Activated naive CD8-positive, alpha-beta T cell (primary cell): Measurements from ENCODE around the gene GPC4.

Experiments used
- H3K27ac Mint-ChIP-seq: one replicate; pipeline ENCODE4 v1.8.0; 2021; ENCODE audit warnings: mixed read lengths
- H3K27me3 Mint-ChIP-seq: one replicate; pipeline ENCODE4 v1.8.0; 2021; ENCODE audit warnings: mixed read lengths
- H3K36me3 Mint-ChIP-seq: one replicate; pipeline ENCODE4 v1.8.0; 2021; ENCODE audit warnings: mixed read lengths
- H3K4me1 Mint-ChIP-seq: one replicate; pipeline ENCODE4 v1.8.0; 2021; ENCODE audit warnings: low read depth, mixed read lengths
- H3K4me3 Mint-ChIP-seq: one replicate; pipeline ENCODE4 v1.8.0; 2021; ENCODE audit warnings: mild to moderate bottlenecking, mixed read lengths
- H3K9me3 Mint-ChIP-seq: one replicate; pipeline ENCODE4 v1.8.0; 2021; ENCODE audit warnings: low read depth, mixed read lengths

GPC4 gene

DNA sequence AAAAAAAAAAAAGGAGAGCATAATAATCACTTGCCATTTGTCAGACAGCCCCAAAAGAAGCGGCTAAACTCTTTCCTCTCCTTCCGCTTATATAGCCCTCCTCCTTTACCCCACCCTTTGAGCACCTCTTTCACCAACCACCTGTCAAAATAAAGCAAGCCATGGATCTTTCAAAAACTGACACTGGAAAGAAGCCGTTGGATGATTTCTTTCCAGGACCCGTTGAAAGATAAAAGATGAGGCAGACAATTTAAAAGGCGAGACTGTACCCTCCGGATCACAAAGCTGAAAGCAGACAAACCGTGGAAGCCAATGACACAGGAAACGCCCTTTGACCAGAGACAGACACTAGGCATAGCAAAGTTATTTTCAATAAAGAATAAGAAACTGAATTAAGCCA, 22.6 kb downstream of the GPC4 start:
- H3K4me1 Mint-ChIP-seq, result no peaks in the 10 kb centered on the region

DNA sequence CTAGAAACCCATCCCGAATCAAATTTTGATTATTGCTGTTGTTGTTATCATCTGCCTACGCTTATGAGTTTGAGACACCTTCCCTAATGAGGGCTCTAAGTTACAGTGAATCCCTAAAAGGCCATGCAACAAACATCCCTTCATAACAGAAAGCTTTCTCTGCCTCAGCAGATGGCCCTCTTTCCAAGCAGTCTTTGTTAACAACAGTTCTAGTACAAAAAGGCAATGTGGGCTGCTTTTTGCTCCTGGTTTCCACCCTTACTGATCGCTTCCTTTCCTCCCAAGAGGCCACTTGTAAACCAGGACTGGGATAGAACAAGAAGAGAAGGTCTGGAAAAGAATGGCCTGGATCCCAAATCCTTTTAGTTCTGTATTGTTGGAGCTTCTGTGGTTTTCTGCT, 24.2 kb downstream of the GPC4 start:
- Mint-ChIP-seq H3K27me3 (no peaks in the 10 kb centered on the region), H3K9me3 (no peaks in the 10 kb centered on the region), H3K36me3 (no peaks in the 10 kb centered on the region), H3K27ac (no peak overlapping the region), H3K4me3 (no peak overlapping the region), H3K4me1 (no peaks in the 10 kb centered on the region)

More for the DNA sequence above, 22.6 kb downstream of the GPC4 start:
- Mint-ChIP-seq H3K9me3 (no peaks in the 10 kb centered on the region), H3K27me3 (no peaks in the 10 kb centered on the region), H3K4me3 (no peak overlapping the region), H3K36me3 (no peaks in the 10 kb centered on the region), H3K27ac (no peak overlapping the region)

DNA sequence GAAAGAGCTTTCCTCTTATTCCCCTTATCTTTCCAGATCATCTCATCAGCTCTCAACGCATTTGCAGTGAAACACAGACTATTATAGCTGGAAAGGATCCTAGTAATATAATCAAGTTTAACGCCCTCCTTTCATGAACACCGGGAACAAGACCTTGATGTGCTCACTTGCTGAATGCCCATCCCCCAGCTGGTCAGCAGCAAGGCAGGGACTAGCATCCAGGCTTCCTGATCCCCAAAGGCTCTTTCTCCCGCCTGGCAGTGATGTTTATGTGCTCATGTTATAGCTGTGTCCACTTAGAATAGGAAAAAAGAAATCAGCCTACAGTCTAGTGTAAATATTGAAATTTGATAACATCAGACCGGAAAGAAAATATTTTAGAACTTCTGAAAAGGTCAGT, 24.6 kb downstream of the GPC4 start:
- H3K27me3 Mint-ChIP-seq, result no peaks in the 10 kb centered on the region
- H3K36me3 Mint-ChIP-seq, result no peaks in the 10 kb centered on the region
- H3K9me3 Mint-ChIP-seq, result no peaks in the 10 kb centered on the region
- H3K27ac Mint-ChIP-seq, result no peak overlapping the region
- H3K4me1 Mint-ChIP-seq, result no peaks in the 10 kb centered on the region
- no peak overlapping the region for H3K4me3 Mint-ChIP-seq

DNA sequence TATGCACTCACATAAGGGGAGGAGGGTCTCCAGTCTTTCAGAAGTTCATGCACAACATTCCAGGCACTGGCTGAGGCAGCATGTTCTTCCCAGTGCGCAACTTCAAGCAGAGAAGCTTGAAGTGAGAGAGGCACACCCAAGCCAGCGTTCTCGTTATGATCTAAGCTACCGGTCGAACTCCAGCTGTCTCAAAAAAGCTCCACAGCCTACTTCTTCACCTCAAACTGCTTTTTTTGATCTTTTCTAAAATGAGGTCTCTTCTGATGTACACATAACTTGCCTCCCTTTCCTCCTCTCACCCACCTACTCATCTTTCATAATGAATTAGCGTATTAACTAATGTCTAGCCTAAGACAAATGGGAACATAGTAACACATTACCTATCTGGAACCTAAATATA, 25.3 kb downstream of the GPC4 start:
- no peaks in the 10 kb centered on the region for H3K27me3 Mint-ChIP-seq

DNA sequence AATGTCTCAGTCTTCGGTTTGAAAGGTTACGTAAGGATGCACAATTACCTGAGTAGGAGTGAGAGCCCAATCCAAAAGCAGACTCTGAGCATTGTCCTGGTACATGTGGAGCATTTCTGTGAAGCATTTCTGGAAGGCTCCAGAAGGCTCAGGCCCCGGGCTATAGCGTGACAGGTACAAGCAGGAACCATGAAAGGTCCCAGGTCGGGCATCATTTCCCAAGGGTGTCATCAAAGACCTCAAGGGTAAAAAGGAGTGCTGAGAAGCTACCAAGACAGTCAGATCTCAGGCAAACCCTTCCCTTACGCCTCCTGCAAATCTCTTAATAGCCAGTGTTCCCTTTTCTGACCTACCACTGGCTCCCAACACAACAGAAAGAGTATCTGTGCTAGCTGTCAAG, 30.8 kb downstream of the GPC4 start:
- Mint-ChIP-seq H3K4me3 (no peak overlapping the region), H3K27me3 (no peaks in the 10 kb centered on the region), H3K9me3 (no peaks in the 10 kb centered on the region), H3K36me3 (no peaks in the 10 kb centered on the region), H3K27ac (no peak overlapping the region), H3K4me1 (no peaks in the 10 kb centered on the region)

More for the DNA sequence above, 25.3 kb downstream of the GPC4 start:
- no peak overlapping the region for H3K27ac Mint-ChIP-seq
- no peaks in the 10 kb centered on the region for H3K4me1 Mint-ChIP-seq
- H3K4me3 Mint-ChIP-seq, result no peak overlapping the region
- H3K9me3 Mint-ChIP-seq, result no peaks in the 10 kb centered on the region
- no peaks in the 10 kb centered on the region for H3K36me3 Mint-ChIP-seq

DNA sequence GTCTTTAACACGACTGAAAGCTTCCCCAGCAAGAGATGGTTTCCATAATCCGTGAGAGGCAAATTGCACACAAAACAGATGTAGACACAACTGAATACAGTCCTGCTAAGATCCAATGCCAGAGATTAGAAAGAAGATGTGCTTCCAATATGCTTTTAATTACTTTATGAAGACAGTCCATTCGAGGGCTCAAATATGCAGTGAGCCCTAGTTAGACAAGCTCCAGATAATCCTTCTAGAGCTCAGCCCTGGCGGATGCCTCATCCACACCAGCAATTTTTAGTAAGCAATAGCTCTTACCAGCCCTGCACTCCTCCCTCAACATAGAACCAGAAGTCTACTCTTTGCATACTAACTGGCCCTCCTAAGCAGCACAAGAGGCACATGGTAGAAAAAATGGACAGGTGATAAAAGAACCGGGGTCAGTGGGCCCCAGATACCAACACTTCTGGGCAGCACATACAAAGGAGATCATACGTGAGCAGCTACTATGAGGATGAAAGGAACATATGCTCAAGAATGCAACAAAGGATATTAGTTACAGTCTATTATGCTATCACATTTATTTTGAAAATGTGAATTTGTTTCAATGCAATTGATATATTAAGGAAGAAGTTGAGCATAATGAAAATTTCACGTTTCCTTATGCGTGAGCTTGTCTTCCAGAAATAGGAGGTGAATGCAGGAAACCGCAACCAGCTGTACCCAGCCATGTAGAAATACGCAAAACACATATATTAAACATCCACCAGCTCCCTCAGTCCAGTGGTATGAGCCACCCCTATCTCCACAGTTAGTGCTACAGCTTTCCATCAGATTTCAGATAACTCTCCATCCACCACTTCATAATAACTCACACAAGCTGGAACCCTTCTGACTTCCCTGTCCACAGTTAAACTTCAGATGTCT, 34.3 kb downstream of the GPC4 start:
- Mint-ChIP-seq H3K9me3 (no peaks in the 10 kb centered on the region), H3K4me1 (no peaks in the 10 kb centered on the region), H3K36me3 (no peaks in the 10 kb centered on the region), H3K27ac (no peak overlapping the region), H3K4me3 (no peak overlapping the region), H3K27me3 (no peaks in the 10 kb centered on the region)

DNA sequence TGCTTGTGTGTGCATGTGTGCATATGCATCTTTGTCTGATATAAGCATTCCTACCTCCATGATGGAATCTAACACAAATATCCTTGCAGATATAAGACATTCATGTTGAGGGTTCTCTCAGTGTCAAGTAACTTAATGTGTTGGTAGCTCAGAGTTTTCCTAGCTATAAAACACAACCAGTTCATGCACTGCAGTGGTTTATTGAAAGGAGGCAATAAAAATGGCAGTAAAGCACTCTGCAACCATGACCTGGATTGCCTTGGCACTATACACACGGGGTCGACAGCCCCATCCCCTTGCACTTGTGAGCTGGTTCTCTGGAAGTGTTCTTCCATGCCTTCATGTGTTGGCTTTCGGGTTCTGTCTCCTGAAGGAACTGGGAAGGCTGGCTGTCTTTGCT, 38.9 kb downstream of the GPC4 start:
- Mint-ChIP-seq H3K27me3 (no peaks in the 10 kb centered on the region), H3K9me3 (no peaks in the 10 kb centered on the region), H3K4me3 (no peak overlapping the region), H3K4me1 (no peaks in the 10 kb centered on the region), H3K27ac (no peak overlapping the region), H3K36me3 (no peaks in the 10 kb centered on the region)

DNA sequence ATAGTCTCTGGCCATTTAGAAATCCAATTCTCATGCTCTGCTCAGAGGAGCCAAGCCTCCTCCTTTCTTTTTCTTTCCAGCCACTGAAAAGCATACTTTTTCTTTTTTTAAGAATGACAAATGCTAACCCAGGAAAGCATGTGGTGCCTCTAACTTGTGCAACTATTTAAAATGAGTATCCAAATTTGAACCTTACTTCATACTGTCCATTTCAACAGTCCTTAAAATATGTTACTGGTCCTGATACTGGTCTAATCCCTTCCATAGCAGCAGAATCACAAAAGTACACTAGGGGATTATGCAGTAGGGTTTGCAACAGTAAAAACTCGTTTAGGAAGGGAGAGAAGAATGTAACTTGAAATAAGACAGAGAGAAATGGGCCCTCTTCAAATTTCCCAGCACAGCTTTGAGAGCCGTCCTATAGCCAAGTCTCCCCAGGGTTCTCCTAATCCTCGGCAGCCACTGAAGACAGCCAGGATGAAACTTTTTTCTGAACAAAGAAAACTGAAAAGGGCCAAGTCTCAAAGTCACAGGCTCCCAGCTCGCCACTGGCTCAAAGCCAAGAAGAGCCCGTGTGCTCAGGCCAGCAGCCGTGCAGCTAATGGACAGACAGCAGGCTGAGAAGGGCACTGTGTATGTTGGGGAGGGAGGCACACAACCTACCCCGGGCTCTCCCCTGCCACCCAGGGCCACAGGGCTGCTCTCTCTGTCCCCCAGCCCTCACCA, 39.5 kb downstream of the GPC4 start:
- no peaks in the 10 kb centered on the region for H3K9me3 Mint-ChIP-seq
- H3K4me1 Mint-ChIP-seq, result no peaks in the 10 kb centered on the region
- H3K36me3 Mint-ChIP-seq, result no peaks in the 10 kb centered on the region
- H3K27me3 Mint-ChIP-seq, result no peaks in the 10 kb centered on the region
- H3K4me3 Mint-ChIP-seq, result no peak overlapping the region
- no peak overlapping the region for H3K27ac Mint-ChIP-seq

DNA sequence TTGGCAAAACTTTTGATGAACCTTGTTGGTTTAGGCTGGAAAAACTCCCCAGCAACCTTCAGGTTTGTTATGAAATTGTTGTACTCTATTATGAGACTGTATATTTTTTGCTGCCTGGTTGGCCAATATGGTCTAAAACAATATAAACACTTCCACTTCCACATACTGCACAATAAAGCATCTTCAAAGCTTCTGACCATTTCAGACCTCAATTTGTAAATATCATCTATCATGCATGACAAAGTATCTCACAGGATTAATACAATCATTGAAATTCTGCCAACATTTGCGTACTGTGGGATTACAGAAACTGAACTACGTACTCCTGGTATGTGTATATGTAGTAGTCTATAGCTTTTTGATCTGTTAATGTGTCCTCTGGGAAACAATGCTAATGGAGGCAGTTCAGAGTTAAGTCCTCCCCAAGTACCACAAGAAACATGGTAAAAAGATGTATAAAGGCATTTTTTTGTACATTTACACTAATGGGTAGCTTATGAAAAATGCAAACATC, 40.4 kb downstream of the GPC4 start:
- H3K27ac Mint-ChIP-seq, result no peak overlapping the region
- no peak overlapping the region for H3K4me3 Mint-ChIP-seq
- H3K9me3 Mint-ChIP-seq, result no peaks in the 10 kb centered on the region
- H3K27me3 Mint-ChIP-seq, result no peaks in the 10 kb centered on the region
- H3K4me1 Mint-ChIP-seq, result no peaks in the 10 kb centered on the region
- H3K36me3 Mint-ChIP-seq, result no peaks in the 10 kb centered on the region

DNA sequence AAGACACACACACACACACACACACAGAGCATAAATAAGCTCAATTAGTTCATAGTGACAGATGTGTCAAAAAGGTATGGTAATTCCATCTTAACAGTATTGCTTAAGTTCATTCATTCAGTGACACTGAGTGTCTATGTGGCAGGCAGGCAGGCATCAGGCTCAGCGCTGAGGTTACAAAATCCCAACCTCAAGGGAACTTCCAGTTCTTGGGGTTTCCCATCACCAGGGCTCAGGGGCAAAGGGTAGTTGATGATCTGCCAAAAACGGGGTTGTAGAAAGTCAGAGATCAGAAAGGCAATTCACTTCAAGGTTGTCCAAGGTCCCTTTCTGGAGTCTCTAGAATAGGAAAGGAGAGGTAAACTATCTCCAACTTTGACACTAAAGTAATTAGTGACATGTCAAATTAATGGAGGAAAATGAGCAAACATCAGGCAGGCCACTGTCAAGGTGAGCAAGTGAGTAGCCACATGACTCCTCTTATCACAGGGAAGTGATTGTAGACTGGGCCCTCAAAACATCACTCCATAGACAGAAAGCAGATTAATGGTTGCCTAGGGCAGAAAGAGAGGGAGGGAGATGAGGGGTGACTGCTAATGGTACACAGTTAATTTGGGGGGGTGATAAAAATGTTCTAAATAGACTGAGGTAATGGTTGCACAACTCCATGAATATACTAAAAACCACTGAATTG, 41.8 kb downstream of the GPC4 start:
- no peaks in the 10 kb centered on the region for H3K4me1 Mint-ChIP-seq
- no peaks in the 10 kb centered on the region for H3K27me3 Mint-ChIP-seq
- H3K27ac Mint-ChIP-seq, result no peak overlapping the region
- H3K36me3 Mint-ChIP-seq, result no peaks in the 10 kb centered on the region
- no peak overlapping the region for H3K4me3 Mint-ChIP-seq
- no peaks in the 10 kb centered on the region for H3K9me3 Mint-ChIP-seq

DNA sequence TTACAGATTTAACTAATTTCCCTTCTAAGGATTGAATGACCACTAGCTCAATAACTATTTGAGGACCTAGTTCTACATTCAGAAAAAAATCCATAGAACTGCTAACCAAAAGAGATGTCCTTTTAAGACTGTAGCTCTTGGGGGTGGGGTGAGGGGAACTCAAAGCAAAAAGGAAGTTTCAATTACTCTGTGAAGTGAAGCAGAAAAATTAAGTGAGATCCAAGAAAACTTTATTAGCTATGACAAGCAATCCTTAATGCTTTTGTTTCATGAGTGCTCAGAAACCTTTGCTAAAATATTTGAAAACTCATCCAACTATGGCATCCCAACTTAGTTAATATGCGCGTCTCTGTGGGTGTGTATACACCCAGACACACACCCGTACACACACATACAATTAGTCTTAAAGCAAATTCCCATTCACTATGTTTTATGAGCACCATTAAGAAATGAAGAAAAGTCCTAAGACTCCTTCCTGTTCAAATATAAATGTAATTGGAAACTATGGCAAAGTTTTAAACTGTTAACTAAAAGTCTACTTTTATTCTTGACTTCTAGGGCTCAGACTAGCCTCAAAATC, 44.5 kb downstream of the GPC4 start:
- Mint-ChIP-seq H3K27ac (no peak overlapping the region), H3K9me3 (no peaks in the 10 kb centered on the region), H3K27me3 (no peaks in the 10 kb centered on the region), H3K4me3 (no peak overlapping the region), H3K36me3 (no peaks in the 10 kb centered on the region), H3K4me1 (no peaks in the 10 kb centered on the region)

DNA sequence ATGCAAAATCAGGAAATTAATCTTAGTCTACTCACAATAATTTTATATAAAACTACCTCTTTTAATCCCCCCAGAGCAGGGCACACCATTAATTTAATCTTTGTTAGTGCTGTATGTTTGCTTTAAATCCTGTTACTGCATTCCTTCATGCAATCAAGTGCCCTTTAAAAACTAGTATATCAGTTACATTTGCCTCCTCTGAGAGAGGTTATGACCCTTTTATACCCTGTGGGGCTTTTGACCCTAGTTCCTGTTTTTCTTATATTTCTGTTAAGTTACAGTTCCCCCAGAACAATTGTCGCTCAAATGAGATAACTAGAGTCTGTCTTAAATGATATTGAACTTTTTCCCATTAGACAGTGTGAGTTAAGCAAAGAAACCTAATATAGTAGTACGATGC, 46.2 kb downstream of the GPC4 start:
- no peaks in the 10 kb centered on the region for H3K27me3 Mint-ChIP-seq
- H3K4me1 Mint-ChIP-seq, result no peaks in the 10 kb centered on the region
- no peaks in the 10 kb centered on the region for H3K36me3 Mint-ChIP-seq
- H3K9me3 Mint-ChIP-seq, result no peaks in the 10 kb centered on the region
- no peak overlapping the region for H3K4me3 Mint-ChIP-seq
- no peak overlapping the region for H3K27ac Mint-ChIP-seq

DNA sequence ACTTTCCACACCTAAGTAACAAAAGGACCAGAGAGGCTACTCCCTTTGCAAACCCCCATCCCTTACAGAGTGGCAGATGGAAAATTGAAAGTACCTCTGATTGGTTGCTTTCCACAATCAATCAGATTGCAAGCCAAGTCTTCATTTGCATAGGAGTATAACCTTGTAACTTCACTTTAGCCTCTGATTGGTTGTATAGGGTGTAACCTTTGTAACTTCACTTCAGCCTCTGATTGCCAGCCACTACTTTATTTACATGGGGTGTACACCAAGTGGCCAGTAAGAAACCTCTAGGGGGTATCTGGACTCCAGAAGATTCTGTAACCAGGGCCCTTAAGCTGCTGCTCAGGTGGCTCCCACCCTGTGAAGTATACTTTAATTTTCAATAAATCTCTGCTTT, 48.6 kb downstream of the GPC4 start:
- H3K4me3 Mint-ChIP-seq, result no peak overlapping the region
- no peaks in the 10 kb centered on the region for H3K27me3 Mint-ChIP-seq
- no peaks in the 10 kb centered on the region for H3K4me1 Mint-ChIP-seq
- H3K27ac Mint-ChIP-seq, result no peak overlapping the region
- no peaks in the 10 kb centered on the region for H3K36me3 Mint-ChIP-seq
- H3K9me3 Mint-ChIP-seq, result no peaks in the 10 kb centered on the region

DNA sequence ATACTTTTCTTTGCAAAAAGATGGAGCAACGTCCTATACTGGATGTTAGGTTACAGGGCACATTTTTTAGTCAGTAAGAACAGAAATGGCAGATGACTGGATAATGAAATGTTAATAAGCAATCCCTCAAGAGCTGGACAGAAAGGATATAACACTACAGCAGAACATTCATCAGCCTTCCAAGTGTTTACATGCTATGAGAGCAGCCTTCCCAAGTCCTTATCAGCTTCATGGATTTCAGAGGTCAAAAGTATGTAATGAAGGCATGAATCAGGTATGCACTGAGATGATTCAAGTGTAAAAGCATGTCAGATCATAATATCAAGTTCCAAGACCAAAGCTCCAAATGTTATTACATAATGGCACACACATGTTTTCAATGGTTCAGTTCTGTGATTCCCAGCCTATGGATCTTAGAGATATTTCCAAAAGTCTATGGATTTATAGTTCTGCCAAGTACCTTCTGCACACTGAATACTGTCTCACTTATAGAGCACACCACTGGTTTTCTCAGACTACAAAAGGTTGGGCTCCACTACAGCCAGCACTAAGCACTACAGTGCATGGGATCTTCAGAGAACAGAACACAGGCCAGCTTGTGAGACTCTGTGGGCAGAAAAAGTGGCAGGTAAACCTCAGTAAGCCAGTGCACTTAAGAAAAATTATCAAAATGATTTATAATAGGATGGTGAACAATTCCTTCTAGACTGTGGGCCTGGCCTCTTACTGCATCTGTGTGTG, 49.2 kb downstream of the GPC4 start:
- no peaks in the 10 kb centered on the region for H3K36me3 Mint-ChIP-seq
- H3K27ac Mint-ChIP-seq, result no peak overlapping the region
- H3K27me3 Mint-ChIP-seq, result no peaks in the 10 kb centered on the region
- H3K9me3 Mint-ChIP-seq, result no peaks in the 10 kb centered on the region
- no peak overlapping the region for H3K4me3 Mint-ChIP-seq
- no peaks in the 10 kb centered on the region for H3K4me1 Mint-ChIP-seq
